Spleen (tissue), 7 donors: ENCODE results near the gene CD93.

ENCODE experiments used
- POLR2A ChIP-seq, 3 donors: fragments of 450-650 bp; IDR thresholded peaks; one replicate each; pipeline ENCODE4 v1.5.1; 2017; ENCODE audit warnings: antibody characterized with exemption in 3 of 3, mild to moderate bottlenecking in 1 of 3
- POLR2AphosphoS5 ChIP-seq, 3 donors: sonication (generic); formaldehyde crosslinking; IDR thresholded peaks; one replicate each; pipeline ENCODE4 v1.5.1; 2017; ENCODE audit warnings: antibody characterized with exemption in 3 of 3
- TF ChIP-seq, protein P1 (sequence below), 11 experiments: fragments of 200-600 bp in 7 of 11; fragments of 450-650 bp in 4 of 11; sonication (generic) in 4 of 11; IDR thresholded peaks in 8 of 11; conservative IDR thresholded peaks in 3 of 11; 1 replicate in 7 of 11; 2 replicates in 4 of 11; pipeline versions ENCODE4 v1.4.0 to v1.8.0; 2016 to 2021; ENCODE audit warnings: antibody characterized with exemption in 11 of 11, inconsistent platforms in 4 of 11, mild to moderate bottlenecking in 1 of 11
- donor health status: DM: no; HTN: no; CAD: no; lungs with moderate emphysema.
- donor health status: DM: no; HTN: no; CAD: no.
- donor health status: DM: no; HTN: no; CAD: no.

DNA sequence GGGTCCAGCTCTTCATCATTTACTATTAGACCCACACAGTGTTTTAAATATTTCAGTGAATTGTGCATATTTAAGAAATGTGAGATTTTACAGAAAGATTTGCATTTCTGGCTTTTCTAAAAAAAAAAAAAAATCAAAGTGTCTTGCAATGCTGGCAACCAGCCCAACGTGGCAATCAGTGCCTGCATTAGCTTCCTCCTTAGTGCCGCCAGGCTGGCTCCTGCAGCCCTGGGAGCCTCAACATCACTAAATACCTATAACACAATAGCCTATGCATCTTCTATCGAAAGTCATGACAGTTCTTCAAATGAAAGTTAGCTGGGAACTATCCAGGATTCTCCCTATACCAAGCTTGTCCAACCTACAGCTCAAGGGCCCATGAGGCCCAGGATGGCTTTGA lies 9.4 kb upstream of the CD93 start:
- TF ChIP-seq, protein P1, sequence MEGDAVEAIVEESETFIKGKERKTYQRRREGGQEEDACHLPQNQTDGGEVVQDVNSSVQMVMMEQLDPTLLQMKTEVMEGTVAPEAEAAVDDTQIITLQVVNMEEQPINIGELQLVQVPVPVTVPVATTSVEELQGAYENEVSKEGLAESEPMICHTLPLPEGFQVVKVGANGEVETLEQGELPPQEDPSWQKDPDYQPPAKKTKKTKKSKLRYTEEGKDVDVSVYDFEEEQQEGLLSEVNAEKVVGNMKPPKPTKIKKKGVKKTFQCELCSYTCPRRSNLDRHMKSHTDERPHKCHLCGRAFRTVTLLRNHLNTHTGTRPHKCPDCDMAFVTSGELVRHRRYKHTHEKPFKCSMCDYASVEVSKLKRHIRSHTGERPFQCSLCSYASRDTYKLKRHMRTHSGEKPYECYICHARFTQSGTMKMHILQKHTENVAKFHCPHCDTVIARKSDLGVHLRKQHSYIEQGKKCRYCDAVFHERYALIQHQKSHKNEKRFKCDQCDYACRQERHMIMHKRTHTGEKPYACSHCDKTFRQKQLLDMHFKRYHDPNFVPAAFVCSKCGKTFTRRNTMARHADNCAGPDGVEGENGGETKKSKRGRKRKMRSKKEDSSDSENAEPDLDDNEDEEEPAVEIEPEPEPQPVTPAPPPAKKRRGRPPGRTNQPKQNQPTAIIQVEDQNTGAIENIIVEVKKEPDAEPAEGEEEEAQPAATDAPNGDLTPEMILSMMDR (IDR thresholded peaks at IDR 0.05 in 8 of 11, conservative IDR thresholded peaks at IDR 0.05 in 3 of 11): no peak
- no peak for TF ChIP-seq POLR2A (IDR thresholded peaks at IDR 0.05)
- TF ChIP-seq POLR2AphosphoS5 (IDR thresholded peaks at IDR 0.05): no peak
